HG03439 (cell line): ENCODE results near the gene KRT8.
"Not testable (repeated sequence)": the region's sequence is repeated elsewhere in the genome, so short reads cannot be mapped to it uniquely, and the experiment has no call there.

ENCODE experiments used
- ATAC-seq: cut with Tn5 transposase; IDR thresholded peaks from one replicate; pipeline ENCODE4 v1.9.1; 2021; ENCODE audit warnings: mild to moderate bottlenecking, moderate library complexity; ENCODE audit not compliant: unreplicated experiment

Gene KRT8

DNA sequence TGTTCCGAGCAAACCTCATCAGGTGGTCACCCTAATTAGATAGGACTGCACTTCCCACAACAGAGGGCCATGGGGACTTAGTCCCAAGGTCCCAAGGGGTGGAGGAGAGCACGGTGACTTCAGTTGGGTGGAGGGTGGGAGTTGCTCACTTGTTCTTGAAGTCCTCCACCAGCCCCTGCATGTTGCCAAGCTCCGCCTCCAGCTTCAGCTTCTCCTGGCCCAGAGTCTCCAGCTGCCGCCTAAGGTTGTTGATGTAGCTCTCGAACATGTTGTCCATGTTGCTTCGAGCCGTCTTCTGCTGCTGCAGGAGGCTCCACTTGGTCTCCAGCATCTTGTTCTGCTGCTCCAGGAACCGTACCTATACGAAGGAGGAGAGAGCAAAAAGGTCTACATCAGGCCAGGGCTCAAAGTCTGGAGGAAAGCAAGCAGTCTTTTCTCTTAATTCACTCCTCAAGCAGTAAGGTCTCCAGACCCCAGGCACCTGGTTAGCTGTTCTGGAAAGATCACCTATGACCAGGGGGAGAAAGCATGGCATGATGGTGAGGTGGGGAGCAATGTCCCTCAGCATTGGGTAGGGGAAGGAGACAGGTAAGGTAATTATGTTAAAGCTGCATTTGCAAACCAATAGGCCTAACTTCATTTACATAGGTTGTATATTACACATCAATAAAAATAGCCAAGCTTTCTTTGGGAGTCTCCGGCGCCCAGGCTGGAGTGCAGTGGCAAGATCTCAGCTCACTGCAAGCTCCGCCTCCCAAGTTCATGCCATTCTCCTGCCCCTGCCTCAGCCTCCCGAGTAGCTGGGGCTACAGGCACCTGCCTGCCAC is 2.9 kb downstream of the KRT8 start:
- ATAC-seq = no peak

DNA sequence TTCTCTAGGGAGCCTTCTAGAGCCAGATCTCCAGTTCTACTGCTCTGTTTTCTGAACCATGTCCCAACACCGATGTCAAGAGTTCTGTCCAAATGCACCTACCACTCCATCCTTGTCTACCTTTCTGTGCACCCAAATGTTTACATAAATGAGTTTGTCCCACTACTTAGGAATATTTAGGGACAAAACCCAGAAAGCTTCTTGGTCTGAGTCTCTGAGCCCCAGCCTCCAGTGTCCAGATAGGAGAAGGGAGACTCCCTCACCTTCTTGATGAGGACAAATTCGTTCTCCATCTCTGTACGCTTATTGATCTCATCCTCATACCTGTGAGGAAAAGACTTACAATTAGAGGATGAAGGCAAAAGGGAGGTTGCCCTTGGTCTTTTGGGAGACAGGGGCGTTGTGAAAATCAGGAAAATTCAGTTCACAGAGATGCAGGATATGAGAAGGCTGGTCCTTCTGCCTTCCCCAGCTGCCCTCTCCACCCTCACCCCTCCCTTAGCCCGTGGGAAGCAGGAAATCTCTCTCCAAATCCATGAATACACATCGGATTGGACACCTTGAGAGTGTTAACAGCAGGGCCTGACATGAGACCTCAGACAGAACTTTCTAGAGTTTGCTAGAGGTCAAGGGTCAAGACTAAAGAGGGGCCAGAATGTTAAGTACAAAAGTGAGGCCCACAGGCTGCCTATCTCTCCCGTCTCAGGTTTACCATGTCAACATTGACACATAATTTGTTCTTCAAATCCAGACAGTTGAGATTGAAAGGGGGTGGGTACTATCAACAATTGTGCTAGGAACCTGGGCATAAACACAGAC is 3.8 kb downstream of the KRT8 start:
- ATAC-seq = no peak

DNA sequence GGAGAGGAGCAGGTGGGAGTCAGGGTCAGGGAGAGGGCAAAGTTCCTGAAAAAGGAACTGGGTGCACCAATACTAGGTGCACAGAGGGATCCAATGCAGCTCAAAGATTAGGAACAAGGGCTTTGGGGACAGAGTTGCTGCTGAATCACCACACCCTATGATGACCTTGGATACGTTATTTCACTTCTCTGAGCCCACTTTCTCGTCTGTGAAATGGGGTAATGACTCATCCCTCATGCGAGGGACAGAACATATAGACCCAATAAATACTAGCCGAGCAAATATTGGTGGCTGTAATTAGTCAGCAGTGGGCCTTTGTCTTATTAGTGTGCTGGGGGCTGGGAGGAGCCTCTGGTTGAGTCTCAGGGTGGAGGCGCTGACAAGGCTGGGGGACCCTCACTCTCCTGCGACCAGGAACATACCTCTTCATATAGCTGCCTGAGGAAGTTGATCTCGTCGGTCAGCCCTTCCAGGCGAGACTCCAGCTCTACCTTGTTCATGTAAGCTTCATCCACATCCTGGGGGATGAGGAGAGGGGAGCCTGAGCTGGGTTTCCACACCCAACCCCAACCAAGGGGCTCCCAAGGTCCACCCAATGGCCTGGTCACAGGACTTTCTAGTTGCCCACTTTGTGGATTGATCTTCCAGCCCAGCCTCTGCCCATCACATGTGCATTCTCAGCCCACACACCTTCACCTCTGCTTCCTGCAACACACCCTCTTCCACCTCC is 4.5 kb downstream of the KRT8 start:
- ATAC-seq = no peak

DNA sequence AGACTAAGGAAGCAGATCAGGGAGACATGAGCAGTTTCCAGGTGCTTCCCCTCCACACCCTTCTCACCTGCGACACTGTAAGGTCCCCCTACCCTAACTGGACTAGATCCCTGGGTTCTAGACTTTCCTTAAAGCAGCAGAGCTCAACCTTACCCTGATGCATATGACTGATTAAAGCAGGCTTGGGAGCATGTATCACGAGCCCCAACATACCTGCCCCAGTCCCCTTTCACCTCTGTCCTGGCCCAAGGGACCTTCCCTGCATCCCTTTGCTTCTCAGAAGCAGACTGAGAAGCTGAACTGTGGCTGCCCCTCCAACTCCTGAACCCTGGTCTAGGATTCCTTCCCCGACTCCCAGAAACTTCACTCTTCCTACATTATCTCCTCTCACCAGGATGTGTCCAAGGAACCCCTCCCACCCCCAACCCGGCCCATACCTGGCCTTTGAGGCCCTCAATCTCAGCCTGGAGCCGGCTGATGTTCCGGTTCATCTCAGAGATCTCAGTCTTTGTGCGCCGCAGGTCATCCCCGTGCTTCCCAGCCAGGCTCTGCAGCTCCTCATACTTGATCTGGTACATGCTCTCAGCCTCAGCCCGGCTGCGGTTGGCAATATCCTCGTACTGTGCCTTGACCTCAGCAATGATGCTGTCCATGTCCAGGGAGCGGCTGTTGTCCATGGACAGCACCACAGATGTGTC is 5.4 kb downstream of the KRT8 start:
- ATAC-seq = no peak

- no peak for ATAC-seq
Measured at GRCh38 chr12:52896190-52897100, 8.4 kb downstream of the KRT8 start.

DNA sequence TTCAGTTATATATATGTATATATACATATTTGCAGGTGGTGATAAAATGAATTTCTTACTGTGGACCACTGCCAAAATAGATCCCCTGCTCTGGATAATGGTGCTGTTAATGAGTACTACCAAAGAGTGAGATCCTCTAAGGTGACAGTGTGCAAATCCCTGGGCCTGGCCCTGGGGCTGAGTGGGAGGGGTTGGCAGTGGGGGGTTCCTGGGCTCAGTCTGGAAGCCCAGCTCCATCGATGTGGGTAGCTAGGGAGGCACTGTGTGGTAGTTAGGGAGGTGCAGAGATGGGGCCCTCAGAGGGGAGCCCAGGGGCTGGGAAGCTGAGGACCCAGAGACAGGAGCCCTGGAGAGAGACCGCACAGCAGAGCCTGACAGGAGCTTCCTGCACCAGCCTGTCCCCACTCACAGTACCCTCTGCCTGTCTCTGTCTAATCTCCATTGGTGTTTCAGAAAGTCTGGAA is 9.1 kb downstream of the KRT8 start:
- ATAC-seq = no peak

DNA sequence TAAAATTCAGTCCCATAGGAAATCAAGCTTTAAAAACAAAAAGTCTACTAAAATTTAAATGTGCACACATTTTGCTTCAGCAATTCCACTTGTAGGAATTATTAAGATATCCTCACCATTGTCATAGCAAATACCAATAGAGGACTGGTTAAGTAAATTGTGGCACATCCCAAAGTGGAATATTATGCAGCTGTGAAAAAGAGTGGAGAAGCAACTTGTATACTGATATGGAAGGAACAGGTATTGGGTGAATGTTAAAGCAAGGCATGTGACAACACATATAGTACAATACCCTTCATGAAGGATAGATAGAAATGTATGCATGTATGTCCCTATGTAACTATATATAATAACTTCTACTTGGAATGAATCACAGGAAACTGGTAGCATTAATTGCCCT is 11.9 kb downstream of the KRT8 start:
- no peak for ATAC-seq

DNA sequence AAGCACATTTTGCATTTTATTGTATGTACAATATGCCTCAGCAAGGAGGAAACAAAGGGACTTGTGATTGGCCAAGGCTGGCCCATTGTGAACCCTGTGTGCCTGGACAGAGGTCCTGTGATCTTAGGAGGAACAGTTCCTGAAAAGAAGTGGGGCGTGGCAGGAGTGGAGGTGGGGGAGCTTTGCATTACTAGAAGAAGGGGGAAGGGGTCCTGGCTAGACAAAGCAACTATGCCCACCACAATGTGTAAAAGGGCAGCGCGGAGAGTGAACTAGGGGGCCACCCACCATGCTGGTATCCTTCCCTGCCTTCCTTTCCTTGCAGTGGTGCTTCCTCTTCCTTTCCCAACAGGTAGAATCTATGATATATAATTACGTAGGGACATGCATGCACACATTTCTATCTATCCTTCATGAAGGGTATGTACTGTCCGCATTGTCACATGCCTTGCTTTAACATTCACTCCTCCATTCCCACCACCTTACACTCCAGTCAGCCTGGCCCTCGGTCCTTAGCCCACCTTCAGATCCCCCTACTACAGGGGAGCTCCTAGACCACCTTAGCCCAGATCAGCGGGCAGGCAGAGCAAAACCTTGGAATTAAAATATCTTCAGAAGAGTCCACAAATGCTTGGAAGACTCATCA is 12.5 kb downstream of the KRT8 start:
- ATAC-seq = no peak

DNA sequence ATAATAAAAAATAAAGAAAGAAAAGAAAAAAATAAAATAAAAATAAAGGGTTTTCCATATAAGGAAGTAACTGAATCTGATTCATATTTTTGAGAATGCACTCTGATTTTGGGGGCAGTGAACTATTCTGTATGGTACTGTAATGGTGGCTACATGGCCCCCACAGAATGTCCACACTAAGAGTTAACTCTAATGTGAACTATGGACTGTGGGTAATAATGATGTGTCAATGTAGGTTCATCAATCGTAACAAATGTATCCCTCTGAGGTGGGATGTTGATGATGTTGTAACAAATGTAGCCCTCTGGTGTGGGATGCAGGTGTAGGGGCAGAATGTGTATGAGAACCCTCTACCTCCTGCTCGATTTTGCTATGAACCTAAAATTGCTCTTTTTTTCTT is 13.8 kb downstream of the KRT8 start:
- ATAC-seq = no peak

GRCh38 chr12:52890417-52890816 is 14.5 kb downstream of the KRT8 start:
- ATAC-seq = no peak

GRCh38 chr12:52884526-52885293 is 20.2 kb downstream of the KRT8 start:
- ATAC-seq = no peak

DNA sequence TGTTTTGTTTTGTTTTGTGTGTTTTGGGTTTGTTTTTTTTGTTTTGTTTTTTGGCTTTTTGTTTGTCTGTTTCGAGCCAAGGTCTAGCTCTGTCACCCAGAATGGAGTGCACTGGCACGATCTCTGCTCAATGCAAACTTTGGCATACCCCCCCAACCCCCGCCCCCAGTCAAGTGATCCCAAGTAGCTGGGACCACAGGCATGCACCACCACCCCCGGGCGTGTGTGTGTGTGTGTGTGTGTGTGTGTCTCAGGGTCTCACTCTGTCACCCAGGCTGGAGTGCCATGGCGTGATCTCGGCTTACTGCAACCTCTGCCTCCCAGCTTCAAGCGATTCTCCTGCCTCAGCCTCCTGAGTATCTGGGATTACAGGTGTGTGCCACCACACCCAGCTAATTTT is 24.4 kb downstream of the KRT8 start:
- ATAC-seq = not testable (repeated sequence)

DNA sequence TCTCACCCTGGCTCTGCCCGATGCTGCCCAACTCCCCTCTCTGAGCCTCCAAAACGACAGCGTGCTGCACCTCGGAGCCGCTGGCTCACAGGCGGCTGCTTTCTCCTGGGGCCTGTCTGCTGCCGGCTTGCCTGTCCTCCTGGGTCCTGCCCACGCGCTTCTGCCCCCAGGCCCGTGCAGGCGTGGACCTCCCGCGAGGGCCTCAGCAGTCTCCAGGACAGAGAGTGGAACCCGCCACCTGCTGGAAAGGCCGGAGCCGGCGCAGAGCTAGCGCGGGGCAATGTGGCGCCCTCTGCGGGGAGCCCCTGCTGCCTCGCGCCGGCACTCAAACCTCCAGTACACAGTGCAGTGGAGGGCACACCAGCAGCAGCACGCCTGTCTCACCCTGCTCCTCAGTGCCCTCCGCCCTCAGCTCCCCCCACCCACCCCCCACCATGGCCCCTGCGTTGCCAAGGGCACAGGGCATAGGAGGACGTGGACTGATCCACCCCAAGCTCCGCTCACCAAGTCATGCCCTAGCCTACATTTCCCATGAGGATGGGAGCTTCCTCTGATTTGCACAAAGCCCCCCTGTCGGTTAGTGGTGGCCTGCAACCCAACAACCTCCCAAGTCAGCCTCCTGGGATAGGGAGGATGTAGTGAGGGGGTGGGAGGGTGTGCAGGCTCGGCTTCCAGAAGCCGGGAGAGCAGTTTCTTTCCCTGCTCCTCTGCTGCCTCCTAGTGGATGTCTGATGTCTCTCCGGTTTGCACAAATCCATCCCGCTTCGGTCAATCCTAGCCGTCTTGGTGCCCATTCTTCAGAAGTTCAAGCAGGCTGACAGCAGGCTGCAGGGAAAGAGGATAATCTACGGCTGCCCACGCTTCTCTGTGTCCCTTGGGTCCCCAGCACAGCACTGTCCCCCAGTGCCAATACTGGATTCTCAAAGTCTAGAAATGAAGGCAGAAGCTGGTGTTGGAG is 25.2 kb downstream of the KRT8 start:
- ATAC-seq = no peak

DNA sequence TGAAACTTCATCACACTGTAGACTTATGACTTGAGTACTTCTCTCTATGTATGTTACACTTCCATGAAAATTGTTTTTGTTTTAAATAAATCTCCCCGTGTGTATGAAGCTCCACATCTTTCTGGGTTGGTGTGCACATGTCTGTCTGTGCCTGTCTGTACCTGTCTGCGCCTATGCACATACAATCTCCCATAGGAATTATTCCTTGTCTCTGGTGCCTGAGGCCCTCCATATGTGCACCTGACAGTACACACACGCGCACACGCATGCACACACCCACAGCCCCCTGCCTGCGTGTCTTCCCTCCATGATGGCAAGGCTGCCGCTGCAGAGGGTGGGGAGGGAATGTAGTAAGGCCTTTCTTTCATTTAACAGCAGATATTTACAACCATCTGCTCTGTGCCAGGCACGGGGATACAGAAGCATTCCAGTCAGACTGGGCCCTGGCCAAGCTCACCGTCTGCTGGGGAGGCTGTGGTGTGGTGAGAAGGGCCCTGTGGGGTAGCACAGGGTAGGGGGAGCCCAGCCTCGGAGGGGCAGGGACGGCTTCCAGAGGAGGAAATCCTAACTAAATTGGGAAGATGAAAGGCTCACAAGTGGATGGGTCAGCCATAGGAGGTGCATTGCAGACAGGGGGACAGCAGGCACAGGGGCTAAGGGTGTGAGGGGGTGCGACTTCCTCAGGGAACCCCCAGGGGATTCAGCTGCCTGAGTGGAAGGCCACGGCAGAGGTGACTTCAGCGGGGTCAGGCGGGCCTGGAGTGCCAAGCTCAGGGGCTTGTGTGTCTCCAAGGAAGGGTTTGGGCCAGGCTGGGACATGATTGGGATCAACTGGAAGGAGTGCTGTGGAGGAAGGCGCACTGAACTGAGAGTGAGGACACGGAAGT is 26.1 kb downstream of the KRT8 start:
- no peak for ATAC-seq

- no peak for ATAC-seq
Measured at GRCh38 chr12:52877242-52877641, 27.6 kb downstream of the KRT8 start.

- ATAC-seq = no peak
Measured at GRCh38 chr12:52876372-52876771, 28.5 kb downstream of the KRT8 start.
